GM12873 (cell line): ENCODE data around the gene SERPINI1.

Source experiments
- CTCF ChIP-seq: IDR thresholded peaks from 2 replicates; pipeline ENCODE4 v1.5.1; 2012; ENCODE audit warnings: low read depth, mild to moderate bottlenecking, moderate library complexity, low read length, control low read depth; ENCODE audit not compliant: insufficient read depth; ENCODE audit errors: missing control alignments

Gene SERPINI1

DNA sequence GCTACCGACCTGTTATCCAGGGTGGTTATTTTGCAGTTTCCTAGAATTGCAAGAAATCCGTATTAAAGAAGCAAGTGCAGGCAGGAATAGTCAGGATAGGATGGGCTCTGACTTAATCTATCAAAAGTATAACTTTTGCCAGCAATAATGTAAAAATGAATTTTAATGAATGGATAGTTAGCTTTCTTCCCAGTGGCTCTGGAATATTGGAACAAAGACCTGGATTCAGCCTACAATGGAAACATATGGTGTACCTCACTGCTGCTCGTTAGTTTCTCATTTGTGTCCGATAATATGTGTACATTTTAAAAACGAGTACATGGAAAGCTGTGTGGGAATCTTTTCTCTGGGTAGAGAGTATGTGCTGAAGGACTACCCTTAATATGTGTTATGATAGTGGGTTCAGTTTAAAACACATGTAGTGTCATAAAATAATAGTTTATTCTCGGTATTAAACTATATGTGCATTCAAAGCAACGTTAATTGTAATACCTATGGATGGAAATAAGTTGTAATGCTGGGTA is 805 bp downstream of the SERPINI1 start:
- TF ChIP-seq CTCF = no peak

- no peak for TF ChIP-seq CTCF
Observed at GRCh38 chr3:167736997-167737396, 1.5 kb downstream of the SERPINI1 start.

DNA sequence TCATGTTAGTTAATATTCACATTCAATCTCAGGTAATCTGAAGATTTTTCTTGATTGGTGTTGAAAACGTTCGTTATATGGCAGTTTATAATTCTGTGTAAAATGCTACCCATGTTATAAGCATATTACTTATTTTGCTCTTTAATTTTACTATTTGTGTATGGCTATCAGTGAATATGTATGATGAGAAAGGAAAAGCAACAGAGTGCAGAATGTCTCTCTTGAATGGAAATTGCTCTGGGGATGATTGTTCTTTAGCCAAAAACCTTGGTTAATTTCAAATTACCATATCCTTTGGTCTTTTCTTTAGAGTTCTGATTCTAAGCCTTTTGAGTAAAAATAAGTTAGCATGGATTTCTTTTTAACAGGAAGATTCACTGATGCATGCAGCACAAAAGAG is 2.5 kb downstream of the SERPINI1 start:
- no peak for TF ChIP-seq CTCF

DNA sequence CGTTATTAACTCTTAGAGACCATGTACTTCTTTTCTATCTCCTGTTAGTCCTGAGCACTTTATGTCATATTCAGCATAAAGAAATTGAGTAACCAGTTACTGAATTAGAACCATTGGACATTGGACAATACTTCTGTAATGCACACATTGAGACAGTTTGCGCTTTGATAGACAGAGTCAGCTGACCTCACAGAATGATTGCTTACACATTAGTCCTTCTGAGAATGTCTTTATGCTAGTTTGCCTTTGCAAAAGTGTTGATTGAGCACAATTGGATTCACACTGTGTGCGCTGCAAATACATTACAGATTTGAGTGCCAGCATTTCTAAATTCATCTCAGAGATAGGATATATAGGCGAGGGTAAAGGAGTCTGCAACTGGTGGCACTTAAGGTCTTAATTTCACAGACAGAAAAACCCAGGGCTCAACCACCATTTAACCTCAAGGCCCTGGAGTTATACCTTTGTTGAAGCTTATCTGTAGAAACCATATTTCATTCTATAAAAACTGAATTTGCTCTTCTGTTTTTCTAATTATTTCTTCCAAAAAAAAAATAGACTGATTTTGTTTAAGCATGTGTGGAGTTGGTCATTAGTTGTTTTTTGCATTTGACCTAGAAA is 3.8 kb downstream of the SERPINI1 start:
- TF ChIP-seq CTCF = no peak

- TF ChIP-seq CTCF = peak; percentile 58
Observed at GRCh38 chr3:167740961-167741587, 5.6 kb downstream of the SERPINI1 start.

- TF ChIP-seq CTCF = no peak
Observed at GRCh38 chr3:167742338-167742737, 6.8 kb downstream of the SERPINI1 start.

DNA sequence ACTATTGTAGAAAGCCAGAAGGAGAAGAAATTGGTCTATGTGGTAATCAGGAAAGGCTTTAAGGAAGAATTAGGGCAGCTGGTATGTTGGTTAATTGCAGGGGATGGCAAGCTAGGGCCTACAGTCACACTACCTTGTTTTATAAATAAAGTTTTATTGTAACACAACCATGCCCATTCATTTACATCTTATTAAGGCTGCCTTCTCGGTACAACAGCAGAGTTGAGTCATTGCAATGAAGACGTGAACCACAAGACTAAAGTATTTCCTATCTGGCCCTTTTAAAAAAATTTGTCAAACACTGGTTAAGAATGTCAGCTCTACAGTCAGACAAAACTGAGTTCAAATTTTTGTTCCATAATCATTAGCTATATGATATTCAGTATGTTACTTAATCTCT is 8.3 kb downstream of the SERPINI1 start:
- TF ChIP-seq CTCF = no peak
